Fibroblast of lung (primary cell): ENCODE results near the gene PRKAG2.

ENCODE experiments used
- EZH2 ChIP-seq: IDR thresholded peaks from 2 replicates; pipeline ENCODE4 v1.5.1; 2012; ENCODE audit warnings: low read length, control low read depth, mild to moderate bottlenecking; ENCODE audit errors: missing control alignments
- TF ChIP-seq, protein P1 (sequence below), 2 donors: IDR thresholded peaks in 1 of 2; conservative IDR thresholded peaks in 1 of 2; 1 replicate in 1 of 2; 2 replicates in 1 of 2; pipeline ENCODE4 v1.5.1; 2011 to 2012; ENCODE audit warnings: low read length in 2 of 2, control low read depth in 1 of 2, inconsistent platforms in 1 of 2, low read depth in 1 of 2, mild to moderate bottlenecking in 1 of 2

DNA sequence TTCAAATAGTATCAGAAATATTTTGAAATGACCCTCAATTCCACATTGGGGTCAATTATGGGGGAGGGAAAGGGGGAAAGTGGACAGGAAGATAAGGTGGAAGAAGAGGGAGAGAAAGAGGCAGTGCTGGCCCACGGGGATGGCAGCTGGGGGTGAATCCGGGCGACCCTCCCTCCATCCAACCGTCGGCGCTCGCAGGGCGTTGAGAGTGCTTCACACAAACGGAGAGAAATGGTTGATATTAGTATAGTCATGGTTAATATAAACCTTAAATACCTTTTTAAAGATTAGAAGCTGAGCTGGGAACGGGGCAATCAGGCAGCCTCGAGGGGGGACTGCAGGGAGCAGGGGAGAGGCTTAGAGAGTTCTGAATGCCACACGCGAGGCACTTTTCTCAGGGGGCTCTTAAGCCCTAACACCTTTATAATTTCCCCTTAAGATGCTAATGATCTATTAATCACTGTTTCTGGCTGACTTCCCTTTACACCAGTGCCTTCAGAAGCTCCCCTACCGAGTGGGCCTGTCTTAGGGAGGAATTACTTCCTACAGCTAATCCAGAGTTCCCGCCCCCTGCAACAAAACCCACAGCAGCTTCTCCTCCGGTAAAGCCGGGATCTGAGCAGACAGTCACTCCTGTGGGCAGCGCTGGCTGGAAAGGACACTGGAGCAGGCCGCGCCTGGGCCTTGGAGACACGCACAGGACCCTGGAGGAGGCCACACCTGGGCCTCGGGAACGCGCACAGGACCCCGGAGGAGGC lies 39.5 kb downstream of the PRKAG2 start:
- TF ChIP-seq, protein P1, sequence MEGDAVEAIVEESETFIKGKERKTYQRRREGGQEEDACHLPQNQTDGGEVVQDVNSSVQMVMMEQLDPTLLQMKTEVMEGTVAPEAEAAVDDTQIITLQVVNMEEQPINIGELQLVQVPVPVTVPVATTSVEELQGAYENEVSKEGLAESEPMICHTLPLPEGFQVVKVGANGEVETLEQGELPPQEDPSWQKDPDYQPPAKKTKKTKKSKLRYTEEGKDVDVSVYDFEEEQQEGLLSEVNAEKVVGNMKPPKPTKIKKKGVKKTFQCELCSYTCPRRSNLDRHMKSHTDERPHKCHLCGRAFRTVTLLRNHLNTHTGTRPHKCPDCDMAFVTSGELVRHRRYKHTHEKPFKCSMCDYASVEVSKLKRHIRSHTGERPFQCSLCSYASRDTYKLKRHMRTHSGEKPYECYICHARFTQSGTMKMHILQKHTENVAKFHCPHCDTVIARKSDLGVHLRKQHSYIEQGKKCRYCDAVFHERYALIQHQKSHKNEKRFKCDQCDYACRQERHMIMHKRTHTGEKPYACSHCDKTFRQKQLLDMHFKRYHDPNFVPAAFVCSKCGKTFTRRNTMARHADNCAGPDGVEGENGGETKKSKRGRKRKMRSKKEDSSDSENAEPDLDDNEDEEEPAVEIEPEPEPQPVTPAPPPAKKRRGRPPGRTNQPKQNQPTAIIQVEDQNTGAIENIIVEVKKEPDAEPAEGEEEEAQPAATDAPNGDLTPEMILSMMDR (conservative IDR thresholded peaks at IDR 0.05 in 1 of 2, IDR thresholded peaks at IDR 0.05 in 1 of 2; ENCODE audit: low read depth in 1 of 2, low read length in 2 of 2): no peak
- TF ChIP-seq EZH2: no peak
